Activated T-cell treated with anti-CD3 and anti-CD28 coated beads, Interleukin-2, amount 50 U/mL, for 72 hours (primary cell): Measurements from ENCODE around the gene GPR171. TPM values are rescaled to one million over a fixed set of nuclear protein-coding genes. Genes with fewer than 3 reads are reported as not detected.
A peak's percentile ranks its signal among the peaks of the same experiment; 100 is the strongest.

Experiments
- ATAC-seq, 2 donors: fragments of 150-1000 bp; cut with Tn5 transposase; replicated peaks in 1 of 2; 2 replicates each; pipeline ENCODE4 v1.10.0; 2021; ENCODE audit warnings: moderate library complexity in 2 of 2, mild to moderate bottlenecking in 1 of 2
- DNase-seq, 2 donors: peaks; one replicate each; pipeline ENCODE4 v3.0.0; 2021 to 2022; ENCODE audit warnings: mixed read lengths in 1 of 2
- H3K27ac Mint-ChIP-seq: one replicate; pipeline ENCODE4 v1.8.0; 2022; ENCODE audit warnings: mild to moderate bottlenecking, moderate library complexity, mixed read lengths
- H3K27me3 Mint-ChIP-seq: one replicate; pipeline ENCODE4 v1.8.0; 2022; ENCODE audit warnings: low read depth, mixed read lengths
- H3K36me3 Mint-ChIP-seq, 2 donors: one replicate each; pipeline ENCODE4 v1.8.0; 2022; ENCODE audit warnings: mixed read lengths in 2 of 2, mild to moderate bottlenecking in 1 of 2; ENCODE audit not compliant: insufficient read depth in 2 of 2
- H3K4me1 Mint-ChIP-seq: one replicate; pipeline ENCODE4 v1.8.0; 2022; ENCODE audit warnings: low read depth, mixed read lengths
- H3K4me3 Mint-ChIP-seq, 2 donors: one replicate each; pipeline ENCODE4 v1.8.0; 2022; ENCODE audit warnings: mild to moderate bottlenecking in 2 of 2, mixed read lengths in 2 of 2, moderate library complexity in 2 of 2
- H3K9me3 Mint-ChIP-seq, 2 donors: one replicate each; pipeline ENCODE4 v1.8.0; 2022; ENCODE audit warnings: mixed read lengths in 2 of 2
- total RNA-seq, 2 donors: library from RNA; stranded (reverse); gene quantifications; one replicate each; pipeline ENCODE4 v1.2.3, GENCODE V29; 2022

Gene GPR171
- total RNA-seq, 2 donors from 2014 or later: 83.7 to 101 TPM

GRCh38 chr3:151156618-151157216 is 46.3 kb downstream of the GPR171 start:
- DNase-seq (peak; percentile 31 to 48), ATAC-seq (peak; percentile 65 to 75)
- Mint-ChIP-seq H3K4me3 (no peak overlapping the region), H3K9me3 (no peaks in the 10 kb centered on the region), H3K27ac (no peak overlapping the region), H3K27me3 (peaks cover 9% of the 10 kb centered on the region), H3K4me1 (no peaks in the 10 kb centered on the region), H3K36me3 (no peaks in the 10 kb centered on the region)

GRCh38 chr3:151155409-151156128 is 47.4 kb downstream of the GPR171 start:
- no peak for ATAC-seq
- Mint-ChIP-seq H3K36me3 (no peaks in the 10 kb centered on the region), H3K4me3 (no peak overlapping the region), H3K27me3 (peaks cover 2% of the 10 kb centered on the region), H3K9me3 (no peaks in the 10 kb centered on the region), H3K4me1 (no peaks in the 10 kb centered on the region), H3K27ac (no peak overlapping the region)
- DNase-seq: no peak

- ATAC-seq (no peak), DNase-seq (no peak)
- H3K9me3 Mint-ChIP-seq: no peaks in the 10 kb centered on the region
- no peaks in the 10 kb centered on the region for H3K36me3 Mint-ChIP-seq
- no peaks in the 10 kb centered on the region for H3K27me3 Mint-ChIP-seq
- no peaks in the 10 kb centered on the region for H3K4me1 Mint-ChIP-seq
- H3K27ac Mint-ChIP-seq: no peak overlapping the region
- no peak overlapping the region for H3K4me3 Mint-ChIP-seq
These were observed 48.5 kb downstream of the GPR171 start for GRCh38 chr3:151154566-151154965.

- Mint-ChIP-seq H3K9me3 (no peaks in the 10 kb centered on the region), H3K4me1 (no peaks in the 10 kb centered on the region), H3K4me3 (no peak overlapping the region), H3K27ac (no peak overlapping the region), H3K27me3 (peaks cover 5% of the 10 kb centered on the region), H3K36me3 (no peaks in the 10 kb centered on the region)
- ATAC-seq (no peak), DNase-seq (no peak)
These were observed 50.4 kb downstream of the GPR171 start for GRCh38 chr3:151152455-151153079.

Other genes with a start within 250 kb of the GPR171 start
- gene CLRN1, start 230.5 kb downstream of the GPR171 start, total RNA-seq: not detected
- 1 to 10 TPM; 4.4 to 5.8 TPM for gene MED12L, start 117.6 kb downstream of the GPR171 start, total RNA-seq
- under 1 TPM; 0.34 to 0.51 TPM for gene P2RY14, start 75.3 kb upstream of the GPR171 start, total RNA-seq
- gene GPR87, start 113.6 kb upstream of the GPR171 start, total RNA-seq: 1 to 10 TPM in 1 of 2 donors, under 1 TPM in 1; 0.70 to 2.2 TPM
- gene P2RY13, start 126.3 kb upstream of the GPR171 start, total RNA-seq: not detected
- not detected for gene P2RY12, start 181.5 kb upstream of the GPR171 start, total RNA-seq